GM19023 (cell line): ENCODE results near the gene B3GALT5.

ENCODE experiments used
- ATAC-seq: cut with Tn5 transposase; IDR thresholded peaks from one replicate; pipeline ENCODE4 v1.9.1; 2021; ENCODE audit warnings: mild to moderate bottlenecking, moderate library complexity; ENCODE audit not compliant: unreplicated experiment

The B3GALT5 gene

DNA sequence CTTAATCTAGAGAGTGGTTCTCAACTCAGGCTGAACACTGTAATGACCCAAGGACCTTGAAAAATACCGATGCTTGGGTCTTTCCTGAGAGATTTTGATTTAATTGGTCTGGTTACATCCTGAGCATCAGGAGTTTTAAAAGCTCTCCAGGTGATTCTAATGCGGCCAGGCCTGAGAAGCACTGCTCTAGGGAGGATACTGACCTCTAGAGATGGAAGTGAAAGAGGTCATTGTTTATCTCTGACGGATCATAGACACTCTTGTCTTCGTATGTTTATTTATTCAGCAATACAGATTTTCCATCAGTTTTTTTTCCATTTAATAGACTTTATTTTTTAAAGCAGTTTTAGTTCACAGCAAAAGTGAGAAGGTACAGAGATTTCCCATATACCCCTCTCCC, 77.7 kb downstream of the B3GALT5 start:
- ATAC-seq = no peak

DNA sequence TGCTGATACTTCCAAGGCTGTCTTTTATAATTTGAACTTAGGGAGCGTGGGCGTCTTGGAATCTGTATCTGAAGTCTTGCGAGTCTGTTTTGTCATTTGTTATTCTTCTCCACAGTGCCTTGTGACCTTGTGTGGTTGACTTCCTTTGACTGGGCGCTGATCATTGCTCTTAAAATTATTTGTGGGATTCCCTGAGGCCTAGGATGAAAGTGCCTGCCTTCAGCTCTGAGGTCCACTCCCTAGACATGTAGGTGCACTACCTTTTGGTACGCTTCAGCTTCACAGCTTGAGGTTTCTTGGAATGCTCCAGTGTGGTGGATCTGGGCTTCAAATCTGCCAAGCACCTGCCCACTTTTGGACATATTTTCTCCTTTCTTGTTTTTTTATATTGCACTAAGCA, 82.0 kb downstream of the B3GALT5 start:
- ATAC-seq = no peak

DNA sequence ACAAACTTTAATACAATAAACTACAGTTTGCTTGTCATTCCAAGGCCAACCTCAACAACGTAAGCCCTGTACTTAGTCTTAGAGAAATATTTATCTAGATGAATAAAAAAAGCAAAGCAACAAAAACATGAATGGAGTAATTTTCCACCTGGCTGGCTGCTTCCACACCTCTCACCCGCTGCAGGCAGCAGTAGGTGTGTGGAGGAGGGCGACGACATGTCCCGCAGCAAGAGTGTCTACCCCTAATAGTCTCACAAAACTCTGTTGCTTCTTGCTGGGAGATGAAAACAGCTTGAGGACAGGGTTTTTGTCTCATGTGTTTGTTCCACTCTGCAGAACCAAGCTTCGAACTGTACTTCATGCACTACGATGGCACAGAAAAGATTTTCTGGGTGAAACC, 83.5 kb downstream of the B3GALT5 start:
- no peak for ATAC-seq

DNA sequence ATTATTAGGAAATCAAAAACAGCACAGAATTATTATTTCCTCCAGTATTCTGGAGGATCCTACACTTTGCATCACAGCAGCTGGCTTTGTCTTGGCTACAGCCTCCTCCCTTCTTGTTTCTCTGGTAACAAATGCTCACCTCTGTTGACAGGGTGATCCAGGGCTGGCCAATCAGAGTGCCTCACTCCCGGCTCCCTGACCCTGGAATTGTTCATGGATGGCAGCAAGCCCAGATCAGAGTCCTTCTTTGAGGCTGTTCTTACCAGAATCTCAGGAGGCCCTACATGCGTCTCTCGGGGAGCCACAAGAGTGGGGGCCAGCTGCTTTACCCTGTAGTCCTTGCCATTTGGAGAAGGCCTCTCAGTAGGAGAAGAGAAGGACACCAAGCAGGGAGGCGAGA, 83.9 kb downstream of the B3GALT5 start:
- ATAC-seq = no peak

GRCh38 chr21:39700318-39700717, 87.6 kb downstream of the B3GALT5 start:
- ATAC-seq = no peak

DNA sequence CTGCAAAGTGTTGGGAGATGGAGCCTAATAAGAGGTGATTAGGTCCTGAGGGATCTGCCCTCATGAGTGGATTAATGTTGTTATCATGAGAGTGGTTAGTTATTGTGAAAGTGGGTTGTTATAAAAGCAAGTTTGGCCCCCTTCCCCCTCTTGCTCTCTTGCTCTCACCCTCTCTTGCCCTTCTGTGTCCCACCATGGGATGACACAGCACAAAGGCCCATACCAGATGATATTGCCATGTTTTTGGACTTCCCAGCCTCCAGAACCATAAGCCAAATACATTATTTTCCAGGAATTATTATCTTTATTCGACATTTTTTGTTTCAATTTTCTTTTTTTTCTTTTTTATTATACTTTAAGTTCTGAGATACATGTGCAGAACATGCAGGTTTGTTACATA, 90.8 kb downstream of the B3GALT5 start:
- ATAC-seq = no peak

DNA sequence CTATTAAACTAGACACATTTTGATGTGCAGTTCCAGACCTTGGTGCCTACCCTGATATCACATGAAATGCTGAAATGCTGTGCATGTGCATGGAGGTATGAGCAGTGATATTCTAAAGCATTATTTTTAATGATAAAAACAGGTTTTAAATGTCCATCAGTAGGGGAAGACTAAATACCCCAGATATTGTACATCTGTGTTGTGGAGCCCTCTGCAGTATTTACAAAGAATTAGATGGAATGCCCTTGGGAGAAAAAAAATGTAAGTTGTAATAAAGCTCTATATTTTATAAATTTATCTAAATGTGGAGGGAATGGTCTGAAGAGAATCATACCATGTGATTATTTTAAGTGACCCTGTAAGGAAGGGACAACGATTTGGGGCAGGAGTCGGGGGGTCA, 93.1 kb downstream of the B3GALT5 start:
- no peak for ATAC-seq

DNA sequence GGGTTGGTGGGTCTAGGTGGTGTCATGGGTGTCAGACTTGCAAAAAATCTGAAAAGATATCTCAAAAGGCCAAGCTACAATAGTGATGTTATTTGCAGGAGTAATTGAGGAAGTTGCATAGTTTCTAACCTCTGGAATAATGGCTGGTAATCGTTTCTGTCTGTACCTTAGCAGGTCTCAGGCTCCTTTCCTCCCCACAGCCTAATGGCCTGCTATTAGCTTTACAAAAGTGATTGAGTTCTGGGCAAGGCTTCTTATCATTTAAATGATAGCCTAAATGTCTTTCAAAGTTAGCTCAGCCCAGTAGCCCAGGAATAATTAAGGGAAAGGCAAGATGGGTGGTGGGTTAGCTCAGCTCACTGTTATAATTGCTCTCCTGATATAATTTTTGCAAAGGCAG, 94.6 kb downstream of the B3GALT5 start:
- no peak for ATAC-seq

- ATAC-seq = no peak
These were observed 98.1 kb downstream of the B3GALT5 start for GRCh38 chr21:39710866-39711265.

DNA sequence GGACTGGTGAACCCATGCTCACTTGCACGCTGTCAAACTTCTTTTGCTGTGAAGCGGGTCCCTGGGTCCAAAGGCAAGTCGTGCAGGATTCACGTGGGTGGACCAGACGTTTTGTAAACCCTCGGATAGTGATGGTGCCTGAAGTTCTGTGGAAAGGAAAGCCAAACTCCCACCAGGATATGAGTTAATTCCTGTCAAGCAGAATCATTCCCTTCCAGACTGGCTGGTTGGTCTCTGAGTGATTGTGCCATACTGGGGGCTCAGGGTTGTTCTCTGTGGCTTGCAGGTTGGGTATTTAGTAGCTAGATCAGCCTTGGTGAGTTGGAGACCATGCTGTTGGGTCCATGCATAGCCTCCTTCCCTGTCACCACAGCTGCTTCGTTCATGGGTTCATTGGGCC, 99.5 kb downstream of the B3GALT5 start:
- ATAC-seq = no peak

- no peak for ATAC-seq
These were observed 100.2 kb downstream of the B3GALT5 start for GRCh38 chr21:39712976-39713375.

GRCh38 chr21:39713905-39714304, 101.2 kb downstream of the B3GALT5 start:
- no peak for ATAC-seq

DNA sequence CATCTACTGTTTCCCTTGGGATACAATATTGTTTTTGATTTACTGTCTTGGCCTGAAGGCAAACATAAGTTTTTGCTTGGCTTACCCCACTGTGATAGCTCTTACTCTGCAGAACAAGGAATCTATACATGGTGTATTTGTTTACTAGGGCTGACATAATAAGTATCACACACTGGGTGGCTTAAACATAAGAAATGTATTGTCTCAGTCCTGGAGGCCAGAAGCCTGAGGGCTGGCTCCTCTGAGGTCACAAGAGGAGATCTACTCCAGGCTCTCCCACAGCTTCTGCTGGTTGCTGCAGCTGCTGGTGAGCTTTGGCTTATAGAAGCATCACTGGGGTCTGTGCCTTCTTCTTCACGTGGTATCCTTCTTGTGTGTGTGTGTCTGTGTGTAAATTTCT, 101.6 kb downstream of the B3GALT5 start:
- ATAC-seq = no peak

- ATAC-seq = no peak
These were observed 103.2 kb downstream of the B3GALT5 start for GRCh38 chr21:39715804-39716397.

GRCh38 chr21:39720126-39720778, 107.5 kb downstream of the B3GALT5 start:
- no peak for ATAC-seq

- no peak for ATAC-seq
These were observed 109.1 kb downstream of the B3GALT5 start for GRCh38 chr21:39721885-39722284.
